NT2/D1 (cell line): Measurements from ENCODE around the gene CD28.

Source experiments
- SUZ12 ChIP-seq: IDR thresholded peaks from 2 replicates; pipeline ENCODE4 v1.6.1; 2011; ENCODE audit not compliant: insufficient read length, insufficient read depth; ENCODE audit errors: extremely low read depth
- YY1 ChIP-seq: IDR thresholded peaks from 2 replicates; pipeline ENCODE4 v1.6.1; 2011; ENCODE audit not compliant: insufficient read length, insufficient read depth
- ZNF274 ChIP-seq: IDR thresholded peaks from 2 replicates; pipeline ENCODE4 v1.6.1; 2011; ENCODE audit warnings: mild to moderate bottlenecking, low read depth, low read length

- no peak for TF ChIP-seq YY1
- no peak for TF ChIP-seq ZNF274
- TF ChIP-seq SUZ12 = no peak
Measured at GRCh38 chr2:203758841-203759689, 52.6 kb downstream of the CD28 start.
